ENCODE measurements around the gene TREM1.
"Not testable (repeated sequence)": the region's sequence is repeated elsewhere in the genome, so short reads cannot be mapped to it uniquely, and the experiment has no call there.

TREM1 gene

GRCh38 chr6:41286544-41287346 lies at the start of gene TREM1:
Gene TREM1 (minus strand): TSS chr6:41286682. CDS start chr6:41286655, 27 bp downstream.
- DNase-seq: peak; percentile 26

- DNase-seq: no peak
These were observed 49.5 kb upstream of the TREM1 start for GRCh38 chr6:41335943-41336342.

- no peak for DNase-seq
These were observed 48.8 kb upstream of the TREM1 start, which contains the start of gene NCR2 for GRCh38 chr6:41335296-41335695. Gene NCR2 (plus strand): TSS chr6:41335608. CDS start chr6:41335877, 269 bp downstream.

- no peak for DNase-seq
These were observed 48.1 kb upstream of the TREM1 start for GRCh38 chr6:41334482-41335040.

- DNase-seq: no peak
These were observed 46.6 kb upstream of the TREM1 start for GRCh38 chr6:41332842-41333736.

- peak; percentile 11 for DNase-seq
These were observed 45.8 kb upstream of the TREM1 start for GRCh38 chr6:41332241-41332640.

- DNase-seq: no peak
These were observed 45.1 kb upstream of the TREM1 start for GRCh38 chr6:41331401-41332150.

GRCh38 chr6:41327177-41327576 lies 40.7 kb upstream of the TREM1 start:
- DNase-seq: no peak

- DNase-seq: no peak
These were observed 39.6 kb upstream of the TREM1 start for GRCh38 chr6:41326092-41326491.

- DNase-seq: no peak
These were observed 39.1 kb upstream of the TREM1 start for GRCh38 chr6:41325446-41326066.

- no peak for DNase-seq
These were observed 34.7 kb upstream of the TREM1 start for GRCh38 chr6:41321183-41321582.

GRCh38 chr6:41318654-41319565 lies 32.4 kb upstream of the TREM1 start:
- DNase-seq: peak; percentile 87

- peak; percentile 75 for DNase-seq
These were observed 31.8 kb upstream of the TREM1 start for GRCh38 chr6:41318261-41318653.

GRCh38 chr6:41315943-41316620 lies 29.6 kb upstream of the TREM1 start:
- DNase-seq: no peak

- no peak for DNase-seq
These were observed 28.7 kb upstream of the TREM1 start for GRCh38 chr6:41315203-41315602.

- DNase-seq: peak; percentile 60
These were observed 19.8 kb upstream of the TREM1 start for GRCh38 chr6:41306187-41306854.

- no peak for DNase-seq
These were observed 16.2 kb upstream of the TREM1 start for GRCh38 chr6:41302638-41303037.

GRCh38 chr6:41298785-41299502 lies 12.5 kb upstream of the TREM1 start:
- no peak for DNase-seq

GRCh38 chr6:41297248-41297647 lies 10.8 kb upstream of the TREM1 start:
- DNase-seq: not testable (repeated sequence)

All from SHP77 treated with DMSO at 0.1 percent for 48 hours (cell line).